HepG2 (cell line): ENCODE data around the gene ZPR1. TPM values are rescaled to one million over a fixed set of nuclear protein-coding genes. Genes with fewer than 3 reads are reported as not detected.

Experiments
- ARNTL ChIP-seq: sonication (generic); formaldehyde crosslinking; IDR thresholded peaks from 2 replicates; pipeline ENCODE4 v1.4.0; 2020; ENCODE audit warnings: mild to moderate bottlenecking, missing genetic modification reagents
- CAMTA2 ChIP-seq: sonication (generic); formaldehyde crosslinking; IDR thresholded peaks from 2 replicates; pipeline ENCODE4 v1.4.0; 2020; ENCODE audit warnings: mild to moderate bottlenecking, missing genetic modification reagents, borderline replicate concordance
- CENPX ChIP-seq: sonication (generic); formaldehyde crosslinking; IDR thresholded peaks from 2 replicates; pipeline ENCODE4 v1.9.0; 2021; ENCODE audit warnings: mild to moderate bottlenecking, missing genetic modification reagents, moderate library complexity
- MAF1 ChIP-seq: sonication (generic); formaldehyde crosslinking; IDR thresholded peaks from 2 replicates; pipeline ENCODE4 v1.5.0; 2020; ENCODE audit warnings: missing genetic modification reagents, borderline replicate concordance
- MEIS1 ChIP-seq: sonication (generic); formaldehyde crosslinking; IDR thresholded peaks from 2 replicates; pipeline ENCODE4 v1.9.0; 2021; ENCODE audit warnings: mild to moderate bottlenecking, missing genetic modification reagents, moderate library complexity, borderline replicate concordance
- MTA1 ChIP-seq: sonication (generic); formaldehyde crosslinking; IDR thresholded peaks from 2 replicates; pipeline ENCODE4 v1.4.0; 2020; ENCODE audit warnings: missing genetic modification reagents, mild to moderate bottlenecking, borderline replicate concordance
- NFATC3 ChIP-seq: sonication (generic); formaldehyde crosslinking; IDR thresholded peaks from 2 replicates; pipeline ENCODE4 v1.5.1; 2020; ENCODE audit warnings: mild to moderate bottlenecking, missing genetic modification reagents
- NFE2 ChIP-seq: sonication (generic); formaldehyde crosslinking; IDR thresholded peaks from 2 replicates; pipeline ENCODE4 v1.4.0; 2020; ENCODE audit warnings: missing genetic modification reagents
- NFRKB ChIP-seq: fragments of 450-650 bp; IDR thresholded peaks from 2 replicates; pipeline ENCODE4 v1.6.1; 2017
- PAWR ChIP-seq: sonication (generic); formaldehyde crosslinking; IDR thresholded peaks from 2 replicates; pipeline ENCODE4 v1.4.0; 2020; ENCODE audit warnings: missing genetic modification reagents, mild to moderate bottlenecking, borderline replicate concordance
- POLR2AphosphoS5 ChIP-seq: IDR thresholded peaks from 2 replicates; pipeline ENCODE4 v1.6.1; 2012; ENCODE audit warnings: low read depth, low read length
- SMC3 ChIP-seq: IDR thresholded peaks from 2 replicates; pipeline ENCODE4 v1.6.1; 2011; ENCODE audit warnings: low read length, improper control_type of control experiment
- SOX6 ChIP-seq, 2 experiments: fragments of 450-650 bp in 1 of 2; sonication (generic) in 1 of 2; formaldehyde crosslinking in 1 of 2; IDR thresholded peaks; 2 replicates each; pipeline versions ENCODE4 v1.4.0 to v1.6.1; 2017 to 2020; ENCODE audit warnings: antibody characterized with exemption in 1 of 2, mild to moderate bottlenecking in 1 of 2, missing genetic modification reagents in 1 of 2
- SYNCRIP ChIP-seq: fragments of 200-400 bp; formaldehyde crosslinking; IDR thresholded peaks from 2 replicates; pipeline ENCODE4 v1.6.1; 2018; ENCODE audit warnings: mild to moderate bottlenecking, low read depth, low read length; ENCODE audit not compliant: insufficient read depth
- TP53 ChIP-seq: sonication (generic); formaldehyde crosslinking; conservative IDR thresholded peaks from 2 replicates; pipeline ENCODE4 v1.4.0; 2020; ENCODE audit warnings: missing genetic modification reagents
- YEATS4 ChIP-seq: sonication (generic); formaldehyde crosslinking; IDR thresholded peaks from 2 replicates; pipeline ENCODE4 v1.4.0; 2020; ENCODE audit warnings: missing genetic modification reagents, borderline replicate concordance
- ZBTB21 ChIP-seq: sonication (generic); formaldehyde crosslinking; IDR thresholded peaks from 2 replicates; pipeline ENCODE4 v1.4.0; 2020; ENCODE audit warnings: missing genetic modification reagents
- ZFP62 ChIP-seq: sonication (generic); formaldehyde crosslinking; IDR thresholded peaks from 2 replicates; pipeline ENCODE4 v1.4.0; 2020; ENCODE audit warnings: missing genetic modification reagents
- ZNF180 ChIP-seq: sonication (generic); formaldehyde crosslinking; IDR thresholded peaks from 2 replicates; pipeline ENCODE4 v1.4.0; 2020; ENCODE audit warnings: low read depth, missing genetic modification reagents, borderline replicate concordance
- ZNF253 ChIP-seq: sonication (generic); formaldehyde crosslinking; IDR thresholded peaks from 2 replicates; pipeline ENCODE4 v1.8.0; 2022; ENCODE audit warnings: mild to moderate bottlenecking, missing genetic modification reagents, borderline replicate concordance
- ZNF430 ChIP-seq: sonication (generic); formaldehyde crosslinking; IDR thresholded peaks from 2 replicates; pipeline ENCODE4 v1.9.0; 2021; ENCODE audit warnings: mild to moderate bottlenecking, missing genetic modification reagents
- ZNF546 ChIP-seq: sonication (generic); formaldehyde crosslinking; conservative IDR thresholded peaks from 2 replicates; pipeline ENCODE4 v1.8.1; 2023; ENCODE audit warnings: mild to moderate bottlenecking, missing genetic modification reagents
- ZNF780A ChIP-seq: sonication (generic); formaldehyde crosslinking; IDR thresholded peaks from 2 replicates; pipeline ENCODE4 v1.8.0; 2022; ENCODE audit warnings: mild to moderate bottlenecking, missing genetic modification reagents, moderate library complexity
- ZNF781 ChIP-seq: sonication (generic); formaldehyde crosslinking; IDR thresholded peaks from 2 replicates; pipeline ENCODE4 v1.5.1; 2020; ENCODE audit warnings: borderline replicate concordance, mild to moderate bottlenecking, missing genetic modification reagents; ENCODE audit errors: not compliant biosample characterization
- ZNF839 ChIP-seq: sonication (generic); formaldehyde crosslinking; IDR thresholded peaks from 2 replicates; pipeline ENCODE4 v1.4.0; 2020; ENCODE audit warnings: missing genetic modification reagents, mild to moderate bottlenecking, borderline replicate concordance
- polyA plus RNA-seq, 8 experiments: library from polyadenylated mRNA; depleted of rRNA in 3 of 8; stranded (reverse) in 7 of 8; unstranded in 1 of 8; fragments of >200 nt; fragmentation: Illumina TruSeq in 4 of 8; extraction: Trizol in 4 of 8; gene quantifications; 2 replicates each; pipeline versions ENCODE4 v1.2.1 to v1.2.3, GENCODE V29; 2011 to 2016; ENCODE audit warnings: low read depth in 4 of 8, missing spikeins in 1 of 8, mixed read lengths in 1 of 8; ENCODE audit not compliant: insufficient read depth in 1 of 8
- total RNA-seq, 5 experiments: library from RNA; depleted of rRNA; stranded (reverse); fragments of >200 nt; fragmentation: Illumina TruSeq; extraction: Trizol; gene quantifications; 2 replicates each; pipeline ENCODE4 v1.2.3, GENCODE V29; 2016; ENCODE audit warnings: low read depth in 1 of 5
- TF ChIP-seq, protein P1 (sequence below): sonication (generic); formaldehyde crosslinking; IDR thresholded peaks from 2 replicates; pipeline ENCODE4 v1.9.0; 2021; ENCODE audit warnings: missing genetic modification reagents, borderline replicate concordance
- TF ChIP-seq, protein P2 (sequence below): sonication (generic); formaldehyde crosslinking; conservative IDR thresholded peaks from 2 replicates; pipeline ENCODE4 v1.4.0; 2020; ENCODE audit warnings: missing genetic modification reagents

The ZPR1 gene
- total and polyA plus RNA-seq, 2 of the 13 experiments (the other 11 are each of a cell fraction or from before 2014, with no cell fraction given) = 40.0 to 79.3 TPM

DNA sequence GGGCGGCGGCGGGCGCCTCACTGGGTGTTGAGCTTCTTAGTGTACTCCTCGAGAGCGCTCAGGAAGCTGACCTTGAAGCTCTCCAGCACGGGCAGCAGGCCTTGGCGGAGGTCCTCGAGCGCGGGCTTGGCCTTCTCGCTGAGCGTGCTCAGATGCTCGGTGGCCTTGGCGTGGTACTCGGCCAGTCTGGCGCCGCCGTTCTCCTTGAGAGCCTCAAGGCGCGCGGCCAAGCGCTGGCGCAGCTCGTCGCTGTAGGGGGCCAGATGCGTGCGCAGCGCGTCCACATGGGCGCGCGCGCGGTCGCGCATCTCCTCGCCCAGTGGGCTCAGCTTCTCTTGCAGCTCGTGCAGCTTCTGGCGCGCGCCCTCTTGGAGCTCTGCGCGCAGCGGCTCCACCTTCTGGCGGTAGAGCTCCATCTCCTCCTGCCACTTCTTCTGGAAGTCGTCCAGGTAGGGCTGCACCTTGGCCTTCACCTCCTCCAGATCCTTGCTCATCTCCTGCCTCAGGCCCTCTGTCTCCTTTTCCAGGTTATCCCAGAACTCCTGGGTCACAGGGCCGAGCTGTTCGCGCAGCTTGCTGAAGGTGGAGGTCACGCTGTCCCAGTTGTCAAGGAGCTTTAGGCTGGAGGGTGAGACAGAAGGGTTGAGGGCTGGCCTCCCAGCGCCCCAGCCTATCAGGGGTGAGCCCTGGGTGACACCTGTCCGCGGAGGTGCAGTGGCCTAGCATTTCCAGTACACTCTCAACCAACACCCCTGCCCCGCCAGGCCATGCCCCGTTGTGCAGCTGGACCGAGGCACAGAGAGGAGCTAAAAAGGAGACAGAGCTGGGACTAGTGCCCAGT is 48.2 kb upstream of the ZPR1 start (continued):
- TF ChIP-seq MEIS1 (CRISPR knock-in tag) (peak; percentile 49; the same call in 1 of the 2 replicates), ZNF781 (CRISPR knock-in tag) (peak; percentile 35), ZFP62 (no peak), YEATS4 (peak; percentile 72), ZNF780A (CRISPR knock-in tag) (no peak), SMC3 (peak; percentile 27; the same call in 1 of the 2 replicates), MAF1 (CRISPR knock-in tag) (0 out of 2 replicates have a peak, but pooled peaks have one; percentile 7), ZNF430 (CRISPR knock-in tag) (peak; percentile 79), ZNF253 (CRISPR knock-in tag) (0 out of 2 replicates have a peak, but pooled peaks have one; percentile 67), CAMTA2 (CRISPR knock-in tag) (0 out of 2 replicates have a peak, but pooled peaks have one; percentile 12), ARNTL (CRISPR knock-in tag) (peak; percentile 54; the same call in 1 of the 2 replicates), ZNF546 (CRISPR knock-in tag) (no peak; the same call in 1 of the 2 replicates), CENPX (CRISPR knock-in tag) (no peak), NFRKB (no peak), ZNF839 (no peak), NFATC3 (no peak; the same call in 1 of the 2 replicates), ZBTB21 (no peak), MTA1 (CRISPR knock-in tag) (no peak), POLR2AphosphoS5 (peak; percentile 58), PAWR (CRISPR knock-in tag) (no peak), ZNF180 (CRISPR knock-in tag) (no peak), SYNCRIP (no peak), NFE2 (CRISPR knock-in tag) (no peak), TP53 (CRISPR knock-in tag) (no peak), SOX6 (IDR thresholded peaks at IDR 0.05) (no peak), SOX6 (CRISPR knock-in tag; IDR thresholded peaks at IDR 0.05) (peak; percentile 44)
- TF ChIP-seq, protein P1, sequence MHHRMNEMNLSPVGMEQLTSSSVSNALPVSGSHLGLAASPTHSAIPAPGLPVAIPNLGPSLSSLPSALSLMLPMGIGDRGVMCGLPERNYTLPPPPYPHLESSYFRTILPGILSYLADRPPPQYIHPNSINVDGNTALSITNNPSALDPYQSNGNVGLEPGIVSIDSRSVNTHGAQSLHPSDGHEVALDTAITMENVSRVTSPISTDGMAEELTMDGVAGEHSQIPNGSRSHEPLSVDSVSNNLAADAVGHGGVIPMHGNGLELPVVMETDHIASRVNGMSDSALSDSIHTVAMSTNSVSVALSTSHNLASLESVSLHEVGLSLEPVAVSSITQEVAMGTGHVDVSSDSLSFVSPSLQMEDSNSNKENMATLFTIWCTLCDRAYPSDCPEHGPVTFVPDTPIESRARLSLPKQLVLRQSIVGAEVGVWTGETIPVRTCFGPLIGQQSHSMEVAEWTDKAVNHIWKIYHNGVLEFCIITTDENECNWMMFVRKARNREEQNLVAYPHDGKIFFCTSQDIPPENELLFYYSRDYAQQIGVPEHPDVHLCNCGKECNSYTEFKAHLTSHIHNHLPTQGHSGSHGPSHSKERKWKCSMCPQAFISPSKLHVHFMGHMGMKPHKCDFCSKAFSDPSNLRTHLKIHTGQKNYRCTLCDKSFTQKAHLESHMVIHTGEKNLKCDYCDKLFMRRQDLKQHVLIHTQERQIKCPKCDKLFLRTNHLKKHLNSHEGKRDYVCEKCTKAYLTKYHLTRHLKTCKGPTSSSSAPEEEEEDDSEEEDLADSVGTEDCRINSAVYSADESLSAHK = no peak
- TF ChIP-seq, protein P2, sequence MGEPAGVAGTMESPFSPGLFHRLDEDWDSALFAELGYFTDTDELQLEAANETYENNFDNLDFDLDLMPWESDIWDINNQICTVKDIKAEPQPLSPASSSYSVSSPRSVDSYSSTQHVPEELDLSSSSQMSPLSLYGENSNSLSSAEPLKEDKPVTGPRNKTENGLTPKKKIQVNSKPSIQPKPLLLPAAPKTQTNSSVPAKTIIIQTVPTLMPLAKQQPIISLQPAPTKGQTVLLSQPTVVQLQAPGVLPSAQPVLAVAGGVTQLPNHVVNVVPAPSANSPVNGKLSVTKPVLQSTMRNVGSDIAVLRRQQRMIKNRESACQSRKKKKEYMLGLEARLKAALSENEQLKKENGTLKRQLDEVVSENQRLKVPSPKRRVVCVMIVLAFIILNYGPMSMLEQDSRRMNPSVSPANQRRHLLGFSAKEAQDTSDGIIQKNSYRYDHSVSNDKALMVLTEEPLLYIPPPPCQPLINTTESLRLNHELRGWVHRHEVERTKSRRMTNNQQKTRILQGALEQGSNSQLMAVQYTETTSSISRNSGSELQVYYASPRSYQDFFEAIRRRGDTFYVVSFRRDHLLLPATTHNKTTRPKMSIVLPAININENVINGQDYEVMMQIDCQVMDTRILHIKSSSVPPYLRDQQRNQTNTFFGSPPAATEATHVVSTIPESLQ = no peak
